Spinal cord (tissue), 10 donors: ENCODE data around the gene LAPTM4A. TPM values are rescaled to one million over a fixed set of nuclear protein-coding genes. Genes with fewer than 3 reads are reported as not detected.
"Not testable (repeated sequence)": the region's sequence is repeated elsewhere in the genome, so short reads cannot be mapped to it uniquely, and the experiment has no call there.

ENCODE experiments used
- DNase-seq, 6 donors: peaks; one replicate each; pipeline versions ENCODE4 v3.0.0 to v3.0.0-alpha.2; 2013 to 2015; ENCODE audit warnings: low spot score in 6 of 6, low read depth in 4 of 6
- H3K27ac ChIP-seq: one replicate; pipeline ENCODE4 v1.5.1; 2013; ENCODE audit warnings: low read depth, low read length, control low read depth
- H3K27me3 ChIP-seq: one replicate; pipeline ENCODE4 v1.6.1; 2013; ENCODE audit warnings: low read length; ENCODE audit not compliant: control insufficient read depth, insufficient read depth
- H3K36me3 ChIP-seq: one replicate; pipeline ENCODE4 v1.6.1; 2013; ENCODE audit warnings: low read length; ENCODE audit not compliant: control insufficient read depth, insufficient read depth
- H3K4me1 ChIP-seq: one replicate; pipeline ENCODE4 v1.6.1; 2013; ENCODE audit warnings: low read length; ENCODE audit not compliant: control insufficient read depth, insufficient read depth
- H3K4me3 ChIP-seq: one replicate; pipeline ENCODE4 v1.5.1; 2013; ENCODE audit warnings: low read depth, low read length, control low read depth
- H3K9me3 ChIP-seq: one replicate; pipeline ENCODE4 v1.6.1; 2013; ENCODE audit warnings: low read length; ENCODE audit not compliant: control insufficient read depth, insufficient read depth
- WGBS: methylation state at CpG from one replicate; pipeline ENCODE4 v1.1.5; 2013; ENCODE audit warnings: missing lambda C conversion rate; ENCODE audit not compliant: insufficient coverage; 5-methylcytosine and 5-hydroxymethylcytosine counted together
- polyA plus RNA-seq, 2 donors: library from polyadenylated mRNA; unstranded; fragments of 120-200 nt; gene quantifications; one replicate each; pipeline ENCODE4 v1.2.1, GENCODE V29; 2013; ENCODE audit not compliant: insufficient read length in 2 of 2
- total RNA-seq, 2 donors: library from RNA; depleted of rRNA in 1 of 2; stranded (reverse); fragments of 120-200 nt in 1 of 2; fragments of >200 nt in 1 of 2; gene quantifications; one replicate each; pipeline versions ENCODE4 v1.2.3 to v1.2.4, GENCODE V29; 2013 to 2014
- donor health status: healthy.

LAPTM4A gene
- total and polyA plus RNA-seq, 4 donors: 159 to 208 (median 180) TPM

DNA sequence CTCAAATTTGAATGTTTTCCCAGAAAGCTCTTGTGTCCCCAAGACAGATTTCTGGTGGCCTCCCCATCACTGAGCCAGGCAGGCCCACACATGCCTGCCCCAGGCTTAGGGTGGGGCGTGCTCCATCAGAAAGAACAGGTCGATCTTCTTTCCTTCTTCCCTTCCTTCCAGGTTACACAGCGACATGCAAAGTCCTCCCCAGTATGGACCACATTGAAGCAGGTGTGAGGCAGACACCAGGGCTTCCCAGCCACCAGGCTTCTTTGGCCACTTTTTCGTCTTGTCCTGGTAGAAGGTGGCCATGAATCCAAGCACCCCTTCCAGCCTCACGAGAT is 41.4 kb upstream of the LAPTM4A start:
- Histone ChIP-seq H3K4me1 (peaks cover 23% of the 10 kb centered on the region), H3K4me3 (no peak overlapping the region), H3K9me3 (no peaks in the 10 kb centered on the region), H3K27ac (no peak overlapping the region), H3K27me3 (no peaks in the 10 kb centered on the region), H3K36me3 (no peaks in the 10 kb centered on the region)
- no peak for DNase-seq
- 96% methylated on average over 5 of the region's 5 CpGs for WGBS

DNA sequence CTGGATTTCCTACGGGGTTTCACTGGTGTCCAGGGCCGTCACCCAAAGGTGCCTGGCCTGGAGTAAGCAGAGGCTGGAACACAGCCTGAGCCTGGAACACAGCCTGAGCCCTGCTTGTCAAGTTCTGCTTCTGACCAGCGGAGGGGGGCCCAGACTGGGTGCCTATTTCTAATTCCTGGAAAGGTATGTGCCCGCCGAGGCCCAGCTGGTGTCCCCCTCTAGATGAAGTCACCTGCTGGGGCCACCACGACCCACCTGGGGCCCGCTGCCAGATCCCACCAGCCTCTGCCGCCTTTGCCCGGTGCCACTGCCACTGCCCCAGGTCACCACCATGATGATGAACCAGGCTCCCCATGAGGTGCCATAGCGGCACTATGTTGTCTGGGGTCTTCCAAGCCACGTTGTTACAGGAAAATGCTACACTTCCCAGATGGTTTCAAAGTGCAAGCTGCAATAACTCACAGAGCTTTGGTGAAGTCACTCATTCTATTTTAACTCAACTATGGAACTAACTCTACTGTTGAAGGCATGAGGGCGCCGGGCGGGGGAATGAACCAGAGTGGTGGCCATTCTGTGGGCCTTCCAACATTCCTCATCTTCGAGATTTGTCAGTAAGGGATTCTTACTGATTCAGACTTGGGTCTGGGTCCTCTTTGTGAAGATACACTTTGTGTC is 40.9 kb upstream of the LAPTM4A start:
- H3K4me1 ChIP-seq: peaks cover 23% of the 10 kb centered on the region
- no peaks in the 10 kb centered on the region for H3K9me3 ChIP-seq
- no peak overlapping the region for H3K27ac ChIP-seq
- WGBS: 93% methylated on average over 15 of the region's 15 CpGs
- no peak overlapping the region for H3K4me3 ChIP-seq
- H3K27me3 ChIP-seq: no peaks in the 10 kb centered on the region
- no peaks in the 10 kb centered on the region for H3K36me3 ChIP-seq
- DNase-seq: no peak

DNA sequence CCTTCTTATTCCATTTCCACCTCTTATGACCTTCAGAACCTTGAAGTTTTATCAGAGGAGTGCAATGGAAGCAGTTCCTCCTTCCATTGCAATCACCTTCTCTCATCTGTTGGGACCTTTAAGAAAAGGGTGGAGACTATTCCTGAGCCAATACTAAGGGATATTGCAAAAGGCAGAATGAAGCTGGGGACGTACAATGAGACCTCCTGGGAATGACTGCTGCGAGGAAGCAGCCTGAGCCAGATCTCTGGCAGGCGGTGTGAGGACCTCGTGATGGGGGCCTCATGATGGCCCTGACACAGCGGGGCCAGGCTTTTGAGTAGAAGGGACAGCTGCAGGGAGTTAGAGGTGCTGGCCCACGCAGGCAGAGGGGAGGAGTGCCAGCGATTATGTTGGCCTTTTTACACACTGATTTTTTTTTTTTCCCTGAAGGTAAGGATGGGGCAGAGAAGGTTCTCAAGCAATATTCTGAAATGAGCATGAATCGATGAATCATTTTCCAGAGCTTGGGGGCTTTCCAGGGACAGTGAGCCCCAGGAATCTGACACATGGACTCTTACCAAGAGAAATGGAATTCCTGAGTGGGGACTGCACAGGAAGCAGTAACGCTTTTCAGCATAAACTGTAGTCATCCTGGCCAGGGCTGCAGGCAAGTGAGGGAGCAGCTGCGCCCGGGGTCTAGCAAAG is 40.0 kb upstream of the LAPTM4A start:
- Histone ChIP-seq H3K9me3 (no peaks in the 10 kb centered on the region), H3K27me3 (no peaks in the 10 kb centered on the region), H3K36me3 (no peaks in the 10 kb centered on the region), H3K4me1 (peaks cover 23% of the 10 kb centered on the region), H3K27ac (peak overlapping the region; percentile 42), H3K4me3 (no peak overlapping the region)
- peak in 1 of 6 donors; percentile 36 for DNase-seq
- 51% methylated on average over 11 of the region's 11 CpGs for WGBS

- DNase-seq: no peak
- Histone ChIP-seq H3K4me3 (no peak overlapping the region), H3K27me3 (no peaks in the 10 kb centered on the region), H3K36me3 (no peaks in the 10 kb centered on the region), H3K9me3 (no peaks in the 10 kb centered on the region), H3K27ac (no peak overlapping the region), H3K4me1 (peaks cover 23% of the 10 kb centered on the region)
- 97% methylated on average over 5 of the region's 9 CpGs for whole genome bisulfite sequencing
Measured at GRCh38 chr2:20089715-20090464, 38.5 kb upstream of the LAPTM4A start.

- not testable (repeated sequence) for H3K27me3 ChIP-seq, DNase-seq, H3K9me3 ChIP-seq, H3K27ac ChIP-seq, H3K4me1 ChIP-seq, H3K36me3 ChIP-seq, H3K4me3 ChIP-seq
- WGBS: 91% methylated on average over 4 of the region's 4 CpGs
Measured at GRCh38 chr2:20085909-20086308, 34.5 kb upstream of the LAPTM4A start.

- not testable (repeated sequence) for H3K4me1 ChIP-seq, H3K27me3 ChIP-seq, H3K9me3 ChIP-seq, DNase-seq, H3K4me3 ChIP-seq, H3K27ac ChIP-seq, H3K36me3 ChIP-seq
- 94% methylated on average over 8 of the region's 8 CpGs for WGBS
Measured at GRCh38 chr2:20082812-20083211, 31.4 kb upstream of the LAPTM4A start.

GRCh38 chr2:20081841-20082240 is 30.4 kb upstream of the LAPTM4A start:
- Histone ChIP-seq H3K27ac (no peak overlapping the region), H3K4me1 (peaks cover 9% of the 10 kb centered on the region), H3K36me3 (no peaks in the 10 kb centered on the region), H3K9me3 (no peaks in the 10 kb centered on the region), H3K4me3 (no peak overlapping the region), H3K27me3 (peaks cover 2% of the 10 kb centered on the region)
- DNase-seq: no peak
- no CpG with 5 or more reads among the region's 2 CpGs for WGBS

DNA sequence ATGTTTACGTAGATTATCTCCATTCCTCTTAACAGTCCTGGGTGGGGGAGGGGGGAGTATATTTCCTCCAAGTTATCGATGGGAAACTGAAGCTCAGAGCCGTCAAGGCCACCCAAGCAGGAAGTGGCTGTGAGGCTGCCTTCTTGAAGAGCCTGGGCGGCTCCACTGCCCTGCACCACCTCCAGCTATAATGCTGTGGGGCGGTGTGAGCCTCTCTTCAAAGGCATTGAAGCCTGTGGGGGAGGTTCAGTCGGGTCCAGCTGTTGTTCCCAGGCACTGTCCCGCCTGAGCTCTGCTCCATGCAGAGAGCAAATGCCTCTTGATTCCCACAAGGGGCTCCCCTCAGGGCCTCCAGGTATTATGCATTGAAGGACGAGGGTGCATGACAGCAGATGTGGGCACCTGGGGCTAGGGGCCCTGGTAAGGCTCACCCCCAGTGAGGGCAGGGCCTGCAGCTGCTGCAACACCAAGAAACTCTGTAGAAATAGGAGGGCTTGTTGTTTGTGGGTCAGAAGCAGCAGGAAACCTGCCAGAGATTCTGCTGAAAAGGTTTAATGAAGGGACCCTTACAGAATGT is 29.5 kb upstream of the LAPTM4A start:
- H3K4me1 ChIP-seq: peaks cover 9% of the 10 kb centered on the region
- H3K27ac ChIP-seq: no peak overlapping the region
- peaks cover 2% of the 10 kb centered on the region for H3K27me3 ChIP-seq
- DNase-seq: peak in 1 of 6 donors; percentile 31
- 43% methylated on average over 5 of the region's 8 CpGs for WGBS
- no peaks in the 10 kb centered on the region for H3K36me3 ChIP-seq
- H3K4me3 ChIP-seq: no peak overlapping the region
- H3K9me3 ChIP-seq: no peaks in the 10 kb centered on the region

DNA sequence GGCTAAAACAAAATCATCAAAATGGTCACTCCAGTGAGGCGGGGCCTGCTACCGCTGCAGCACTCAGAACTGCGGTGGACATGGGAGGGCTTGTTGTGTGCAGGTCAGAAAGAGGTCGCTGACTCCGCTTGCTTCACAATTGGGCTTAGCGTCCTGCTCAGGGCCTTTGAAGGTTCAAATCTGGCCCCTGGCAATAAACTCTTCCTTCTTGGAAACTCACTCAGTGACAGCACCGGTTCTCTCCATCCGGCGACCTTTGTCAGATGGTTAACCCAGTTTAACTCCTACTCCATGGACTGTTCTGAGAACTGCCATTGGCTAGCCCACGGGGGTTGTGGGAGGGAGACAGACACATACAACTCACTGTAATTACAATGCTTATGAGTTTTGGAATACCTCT is 29.0 kb upstream of the LAPTM4A start:
- H3K27me3 ChIP-seq: peaks cover 2% of the 10 kb centered on the region
- no peak for DNase-seq
- no peaks in the 10 kb centered on the region for H3K36me3 ChIP-seq
- no peak overlapping the region for H3K4me3 ChIP-seq
- no peaks in the 10 kb centered on the region for H3K9me3 ChIP-seq
- peaks cover 9% of the 10 kb centered on the region for H3K4me1 ChIP-seq
- 65% methylated on average over 7 of the region's 10 CpGs for WGBS
- H3K27ac ChIP-seq: no peak overlapping the region
